HT1080 (cell line): ENCODE results near the gene AHNAK. TPM values are rescaled to one million over a fixed set of nuclear protein-coding genes. Genes with fewer than 3 reads are reported as not detected.
"Not testable (repeated sequence)": the region's sequence is repeated elsewhere in the genome, so short reads cannot be mapped to it uniquely, and the experiment has no call there.

Source experiments
- DNase-seq: peaks from one replicate; pipeline ENCODE4 v3.0.0-alpha.2; 2015; ENCODE audit warnings: low read depth
- total RNA-seq: library from RNA; depleted of rRNA; stranded (reverse); fragments of >200 nt; shearing (Covaris generic); gene quantifications from 2 replicates; pipeline ENCODE4 v1.2.3, GENCODE V29; 2014

Gene AHNAK
- total RNA-seq, 1 experiment from 2014 or later: 193 TPM

DNA sequence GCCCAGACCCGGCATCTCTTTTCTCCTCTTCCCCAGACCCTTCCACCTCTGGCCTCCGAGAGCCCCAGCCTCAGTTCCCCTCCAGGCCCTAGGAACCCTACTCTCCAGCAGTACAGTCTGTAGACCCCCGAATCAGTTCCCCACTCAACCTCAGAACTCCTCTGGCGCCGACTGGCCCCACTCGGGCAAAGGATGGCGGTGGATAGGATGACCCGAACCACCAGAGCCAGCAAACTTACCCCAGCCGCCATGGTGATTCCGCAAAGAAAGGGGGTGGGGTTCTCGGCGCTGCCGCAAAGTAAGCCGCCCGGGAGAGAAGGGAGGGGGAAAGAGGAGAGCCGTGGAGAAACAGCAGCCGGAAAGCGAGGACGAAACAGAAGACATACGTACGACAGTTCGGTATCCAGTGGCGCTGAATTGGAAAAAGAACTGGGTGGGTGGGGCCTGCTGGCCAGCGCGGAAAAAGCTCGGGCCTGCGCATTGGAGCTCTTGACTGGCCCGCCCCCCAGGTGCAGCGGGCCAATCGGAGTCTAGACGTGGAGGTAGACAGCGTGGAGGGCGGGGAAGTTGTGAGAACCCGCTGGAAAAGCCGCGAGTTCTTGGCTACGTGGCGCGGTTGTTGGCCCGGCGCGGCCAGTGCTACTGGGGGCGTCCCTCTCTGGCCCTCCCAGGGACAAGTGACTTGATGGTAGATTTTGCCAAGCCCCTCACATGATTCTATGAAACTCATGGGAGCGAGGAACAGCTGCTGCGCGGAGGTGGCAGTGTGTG lies 27.2 kb upstream of the AHNAK start, which contains the start of gene EEF1G:
Gene EEF1G (minus strand): TSS at position 300 of the 771 bp plus-strand sequence. CDS start 49 bp downstream, at position 251.
- DNase-seq: peak; percentile 100

DNA sequence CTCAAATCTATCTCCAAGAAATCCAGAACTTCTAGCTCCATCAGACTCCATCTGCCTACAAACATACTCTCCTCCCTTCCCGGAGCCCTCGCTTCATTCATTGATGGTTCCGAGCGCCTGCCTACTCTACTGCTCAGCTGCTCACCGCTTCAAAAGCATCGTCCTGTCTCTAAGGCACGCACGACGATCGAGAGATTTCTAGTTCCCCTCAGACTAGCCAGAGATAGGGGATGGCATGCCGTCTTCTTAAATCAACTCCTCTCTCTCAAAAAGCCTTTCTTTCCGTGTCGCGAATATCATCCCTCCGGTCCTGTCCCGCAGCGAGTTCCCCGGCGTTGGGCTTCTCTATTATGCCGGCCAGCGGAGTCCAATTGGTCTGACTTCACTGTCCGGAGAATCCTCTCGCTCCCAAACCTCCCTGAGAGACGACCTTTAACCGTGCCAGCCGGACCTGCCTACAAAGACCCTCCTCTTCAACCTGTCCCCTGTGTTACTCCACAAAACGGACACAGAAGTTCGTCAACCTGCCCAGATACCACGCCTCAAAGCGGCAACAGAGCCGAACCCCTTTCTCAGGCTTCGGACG lies 26.5 kb upstream of the AHNAK start:
- no peak for DNase-seq

DNA sequence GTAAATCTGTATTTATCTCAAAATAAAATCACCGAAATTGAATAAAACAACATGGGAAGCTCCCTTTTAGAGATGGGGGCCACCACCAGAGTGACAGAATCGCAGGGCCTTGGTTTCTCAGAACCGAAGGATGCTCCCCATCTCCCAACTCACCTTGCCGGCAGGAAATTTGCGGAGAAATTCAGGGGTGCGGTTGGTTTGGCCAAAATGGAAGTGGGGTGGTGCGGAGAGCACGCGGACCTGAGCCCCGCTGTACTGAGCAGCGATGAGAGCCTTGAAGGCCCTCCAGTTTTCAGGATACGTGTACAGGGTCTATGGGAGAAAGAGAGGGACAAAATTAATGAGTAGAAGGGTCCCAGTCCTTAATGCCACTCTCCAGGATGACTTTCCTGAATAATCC lies 25.8 kb upstream of the AHNAK start:
- DNase-seq: no peak

DNA sequence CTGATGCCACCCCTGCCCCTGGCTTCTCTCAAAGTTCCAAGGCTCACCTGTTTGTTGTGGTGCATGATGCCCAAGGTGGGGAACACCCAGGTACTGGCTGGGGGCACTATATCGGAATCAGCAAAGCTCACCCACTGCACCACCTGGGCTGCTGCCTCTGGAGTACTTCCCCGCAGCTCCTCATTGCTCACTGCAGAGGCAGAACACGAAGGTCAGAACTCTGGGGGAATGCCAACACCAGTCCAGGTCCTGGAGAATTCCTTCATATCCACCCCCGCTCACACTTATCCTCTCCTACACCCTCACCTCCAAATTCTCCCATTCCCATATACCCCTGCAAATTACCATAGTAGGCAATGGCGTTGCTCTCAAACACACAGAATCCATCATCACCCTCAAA lies 24.9 kb upstream of the AHNAK start:
- DNase-seq: not testable (repeated sequence)

DNA sequence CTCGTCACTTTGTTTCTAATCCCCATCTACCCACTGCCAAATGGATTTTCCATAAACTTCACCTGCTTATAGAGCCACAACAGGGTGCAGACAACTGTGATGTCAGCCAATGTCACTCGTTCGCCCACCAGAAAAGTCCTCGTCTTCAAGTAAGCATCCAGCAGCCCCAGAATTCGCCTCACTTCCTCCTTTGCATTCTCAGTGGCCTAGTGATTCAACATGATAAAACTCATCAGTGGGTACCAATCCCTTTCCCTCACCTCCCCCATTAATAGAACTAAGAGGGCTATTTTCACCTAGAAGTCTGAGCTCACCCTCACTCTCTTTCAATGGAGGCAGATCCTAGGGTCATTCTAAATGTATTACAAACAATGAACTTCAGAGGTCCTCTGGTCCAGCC lies 24.3 kb upstream of the AHNAK start:
- not testable (repeated sequence) for DNase-seq

DNA sequence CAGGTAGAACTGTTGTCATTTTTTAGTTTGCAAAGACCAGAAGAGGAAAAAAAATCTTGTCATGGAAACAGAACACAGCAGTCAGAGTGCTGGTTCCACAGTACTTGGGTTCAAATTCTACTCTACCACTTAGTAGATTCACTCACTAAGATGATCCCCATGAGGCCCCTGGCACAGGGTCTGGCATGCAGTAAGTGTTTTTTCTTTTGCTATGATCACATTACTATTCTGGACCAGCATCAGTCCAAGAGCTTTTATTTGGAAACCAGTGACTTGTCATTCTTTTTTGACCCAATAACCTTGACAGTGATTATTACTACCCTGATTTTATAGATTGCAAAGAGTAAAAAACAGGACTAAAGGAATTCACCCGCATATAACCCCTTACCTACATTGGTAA lies 23.0 kb upstream of the AHNAK start:
- no peak for DNase-seq

DNA sequence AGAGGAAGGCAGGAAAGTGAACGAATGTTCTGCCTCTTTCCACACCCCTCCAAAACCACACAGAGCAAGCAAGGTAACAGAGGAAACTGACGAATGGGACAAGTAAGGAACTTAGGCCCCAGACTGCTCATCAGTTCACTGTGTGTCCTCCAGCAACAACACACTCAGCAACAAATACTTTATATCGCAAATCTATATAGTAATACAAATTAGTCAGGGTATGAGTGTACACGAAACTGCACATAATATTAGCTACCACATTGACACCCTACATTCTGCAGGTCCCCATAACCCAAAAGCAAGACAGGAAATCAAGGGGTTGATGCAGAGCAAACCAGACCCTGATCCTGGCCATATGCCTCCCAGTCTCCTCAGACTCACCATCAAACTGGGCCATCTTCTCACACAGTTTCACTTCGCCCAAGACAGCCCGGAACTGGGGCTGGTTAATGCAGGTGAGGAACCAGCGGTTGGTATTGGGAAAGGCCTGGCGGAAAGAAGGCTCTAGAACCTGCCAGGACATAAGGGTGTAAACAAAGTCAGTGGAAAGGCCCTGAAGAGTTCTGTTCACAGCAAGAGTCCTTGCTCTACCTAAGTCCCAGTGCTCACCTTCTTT lies 20.5 kb upstream of the AHNAK start:
- DNase-seq: no peak

DNA sequence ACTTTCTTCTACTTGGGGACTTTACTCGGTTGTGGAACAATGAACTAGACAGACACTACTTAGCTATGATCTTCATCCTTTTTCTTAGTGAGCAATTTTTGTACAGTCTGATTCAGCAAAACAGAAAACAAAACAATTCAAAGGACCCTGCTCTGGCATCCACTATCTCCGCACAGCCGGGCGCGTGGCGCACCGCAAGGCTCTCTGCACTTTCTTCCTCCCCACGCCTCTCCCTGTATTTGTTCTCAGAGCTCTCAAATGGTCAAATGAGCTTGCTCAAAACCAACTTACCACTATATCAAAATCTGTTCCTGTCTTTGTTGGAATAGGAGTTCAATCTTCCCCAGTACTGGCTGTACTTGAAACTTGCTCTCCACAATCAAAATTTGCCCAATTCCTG lies 19.6 kb upstream of the AHNAK start:
- DNase-seq: no peak

DNA sequence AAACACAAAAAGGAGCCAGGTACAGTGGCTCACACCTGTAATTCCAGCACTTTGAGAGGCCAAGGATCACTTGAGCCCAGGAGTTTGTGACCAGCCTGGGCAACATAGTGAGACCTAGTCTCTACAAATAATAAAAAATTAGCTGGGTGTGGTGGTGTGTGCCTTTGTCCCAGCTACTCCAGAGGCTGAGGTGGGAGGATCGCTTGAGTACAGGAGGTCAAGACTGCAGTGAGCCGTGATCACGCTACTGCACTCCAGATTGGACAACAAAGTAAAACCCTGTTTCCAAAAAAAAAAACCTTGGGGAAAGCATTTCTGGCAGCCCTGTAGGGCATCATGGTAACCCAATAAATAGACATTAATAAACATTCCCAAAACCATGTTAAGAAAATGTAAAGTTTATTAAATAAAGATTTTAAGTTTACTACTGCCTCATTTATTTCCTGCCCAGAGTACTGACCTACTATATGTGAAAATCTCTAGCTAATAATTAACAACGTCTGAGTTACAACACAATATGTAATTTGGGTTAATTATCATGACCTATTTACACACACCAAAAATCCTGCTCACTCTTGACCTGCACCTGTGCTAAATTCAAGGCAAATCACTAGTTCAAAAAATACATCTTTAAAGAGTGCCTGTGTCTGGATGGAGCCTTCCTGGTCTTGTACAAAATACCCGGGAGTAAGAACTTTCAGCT lies 18.6 kb upstream of the AHNAK start:
- DNase-seq: no peak

DNA sequence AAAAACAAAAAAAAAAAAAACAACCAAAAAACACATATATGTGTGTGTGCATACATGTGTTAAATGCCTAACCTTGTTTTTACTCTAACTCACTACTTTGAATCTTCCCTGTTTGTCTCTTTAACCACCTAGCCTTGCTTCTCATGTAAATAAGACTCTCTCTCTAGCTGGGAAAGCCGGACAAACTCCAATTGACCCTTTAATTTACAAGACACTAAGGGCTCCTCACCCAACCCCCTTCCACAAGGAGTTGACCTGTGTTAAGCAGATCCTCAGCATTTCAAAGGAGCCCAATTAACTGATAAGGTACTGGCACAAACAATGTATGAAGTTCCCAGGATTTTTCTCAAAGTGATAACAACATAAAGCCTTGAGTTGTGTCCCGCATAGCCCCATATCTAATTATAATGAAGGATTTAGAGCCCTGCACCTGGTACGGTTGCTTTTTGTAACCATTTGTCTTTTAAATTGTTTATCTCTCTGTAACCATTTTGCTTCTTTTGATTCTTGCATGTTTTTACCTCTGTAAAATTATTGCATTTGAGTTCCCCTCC lies 15.1 kb upstream of the AHNAK start:
- not testable (repeated sequence) for DNase-seq

DNA sequence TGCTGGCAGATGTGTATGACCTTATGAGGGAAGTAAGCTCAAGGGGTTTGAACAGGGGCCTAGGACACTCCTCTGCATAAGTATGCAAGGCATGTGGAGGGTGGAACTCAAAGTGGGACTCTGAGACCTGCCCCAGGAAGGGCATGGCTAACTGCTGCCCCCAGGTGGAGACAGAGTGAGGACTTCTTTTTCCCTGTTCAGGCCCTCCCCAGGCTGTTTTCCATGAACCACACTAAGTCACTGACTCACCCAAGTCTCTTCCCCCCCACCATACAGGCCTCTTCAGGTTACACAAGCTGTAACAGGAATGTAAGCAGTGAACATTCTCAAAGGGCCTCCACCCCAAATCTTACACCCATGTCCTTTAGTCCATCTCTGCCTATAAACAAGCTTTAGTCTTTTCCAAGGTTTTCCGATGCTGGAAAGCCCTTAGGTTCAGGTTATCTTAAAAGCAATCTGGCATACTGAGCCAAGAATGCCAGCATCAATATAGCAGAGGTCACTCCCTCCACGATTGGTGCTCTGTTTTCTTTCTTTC lies 14.0 kb upstream of the AHNAK start:
- peak; percentile 98 for DNase-seq

DNA sequence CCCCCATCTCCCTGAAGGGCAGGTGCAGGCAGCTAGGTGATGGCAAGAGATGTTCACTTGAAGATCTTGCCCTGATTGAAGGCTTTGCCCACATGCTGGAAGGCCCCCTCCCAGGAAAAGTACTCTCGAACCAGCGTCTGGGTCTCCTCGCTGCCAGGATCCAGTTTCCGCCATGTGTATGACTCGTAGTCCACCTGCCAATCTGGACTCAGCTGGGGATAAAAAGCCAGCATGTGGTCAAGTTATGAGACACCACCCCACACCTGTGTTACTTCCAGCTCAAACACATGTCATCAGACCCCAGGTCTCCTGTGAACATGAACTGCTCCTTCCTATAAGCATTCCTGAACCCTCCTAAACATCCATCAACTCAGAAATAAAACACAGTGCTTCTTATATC lies 13.0 kb upstream of the AHNAK start:
- not testable (repeated sequence) for DNase-seq

DNA sequence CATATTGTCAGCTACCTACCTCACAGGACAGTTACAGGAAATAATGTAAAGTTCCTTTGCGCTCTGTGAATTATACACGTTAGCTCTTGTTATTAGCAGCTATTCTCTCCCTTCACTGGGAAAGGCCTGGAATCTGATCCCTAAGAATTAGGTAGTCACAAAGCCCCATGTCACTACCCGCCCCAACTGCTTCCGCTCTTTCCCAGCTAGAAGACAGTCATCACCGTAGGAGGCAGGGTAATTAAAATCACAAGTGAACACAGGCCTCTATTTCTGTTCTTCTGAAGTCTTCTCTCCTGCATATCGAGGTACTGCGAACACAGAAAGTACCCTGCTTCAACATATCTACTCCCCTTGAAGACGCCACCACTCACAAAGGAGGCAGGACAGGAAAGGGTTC lies 12.6 kb upstream of the AHNAK start:
- DNase-seq: no peak

DNA sequence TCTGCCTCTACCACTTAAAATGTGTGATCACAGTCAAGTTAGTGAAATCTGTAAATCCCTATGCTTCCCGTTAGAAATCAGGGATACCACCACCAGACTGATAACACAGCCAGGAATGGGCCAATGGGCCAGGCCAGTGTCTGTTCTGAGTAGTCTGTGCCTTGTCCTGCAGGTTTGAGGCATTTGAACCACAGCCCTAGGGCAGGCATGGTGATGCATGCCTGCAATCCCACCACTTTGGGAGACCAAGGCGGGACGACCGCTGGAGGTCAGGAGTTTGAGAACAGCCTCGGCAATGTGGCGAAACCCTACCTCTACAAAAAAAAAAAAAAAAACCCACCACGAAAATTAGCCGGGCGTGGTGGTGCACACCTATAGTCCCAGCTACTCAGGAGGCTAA lies 12.1 kb upstream of the AHNAK start:
- DNase-seq: no peak

DNA sequence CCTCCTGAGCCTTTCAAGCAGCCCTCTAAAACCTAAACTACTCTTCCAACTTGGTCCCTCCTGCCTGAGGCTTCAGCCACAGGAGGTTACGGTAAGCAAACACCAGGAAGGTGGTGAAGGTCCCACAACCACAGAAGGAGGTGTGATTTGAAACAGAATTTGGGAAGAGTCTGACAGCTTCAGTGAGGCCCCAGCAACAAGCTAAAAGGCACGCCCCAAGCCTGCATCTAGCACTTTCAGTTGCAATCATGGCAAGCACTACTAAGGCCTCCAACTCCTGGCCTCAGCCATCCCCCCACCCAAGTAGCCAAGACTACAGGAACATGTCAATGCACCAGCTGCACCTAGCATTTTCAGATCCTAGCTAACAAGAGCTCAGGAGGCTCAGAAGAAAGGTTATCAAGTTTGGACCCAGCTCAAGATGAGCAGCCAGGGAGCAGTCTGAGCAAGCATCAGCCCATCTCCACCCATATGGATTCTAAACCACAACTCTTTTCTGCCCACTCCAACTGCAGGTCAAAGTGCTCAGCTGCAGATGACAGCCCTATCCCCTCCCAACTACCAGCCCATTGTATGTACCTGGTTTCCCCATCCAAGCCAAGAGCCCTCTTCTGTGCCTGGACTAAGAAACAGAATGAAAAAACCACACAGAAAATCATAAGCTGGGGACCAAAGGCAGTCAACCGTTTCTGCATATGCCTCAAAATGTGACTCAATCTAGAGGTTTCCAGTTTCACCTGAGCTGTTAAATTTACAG lies 10.4 kb upstream of the AHNAK start:
- DNase-seq: no peak

DNA sequence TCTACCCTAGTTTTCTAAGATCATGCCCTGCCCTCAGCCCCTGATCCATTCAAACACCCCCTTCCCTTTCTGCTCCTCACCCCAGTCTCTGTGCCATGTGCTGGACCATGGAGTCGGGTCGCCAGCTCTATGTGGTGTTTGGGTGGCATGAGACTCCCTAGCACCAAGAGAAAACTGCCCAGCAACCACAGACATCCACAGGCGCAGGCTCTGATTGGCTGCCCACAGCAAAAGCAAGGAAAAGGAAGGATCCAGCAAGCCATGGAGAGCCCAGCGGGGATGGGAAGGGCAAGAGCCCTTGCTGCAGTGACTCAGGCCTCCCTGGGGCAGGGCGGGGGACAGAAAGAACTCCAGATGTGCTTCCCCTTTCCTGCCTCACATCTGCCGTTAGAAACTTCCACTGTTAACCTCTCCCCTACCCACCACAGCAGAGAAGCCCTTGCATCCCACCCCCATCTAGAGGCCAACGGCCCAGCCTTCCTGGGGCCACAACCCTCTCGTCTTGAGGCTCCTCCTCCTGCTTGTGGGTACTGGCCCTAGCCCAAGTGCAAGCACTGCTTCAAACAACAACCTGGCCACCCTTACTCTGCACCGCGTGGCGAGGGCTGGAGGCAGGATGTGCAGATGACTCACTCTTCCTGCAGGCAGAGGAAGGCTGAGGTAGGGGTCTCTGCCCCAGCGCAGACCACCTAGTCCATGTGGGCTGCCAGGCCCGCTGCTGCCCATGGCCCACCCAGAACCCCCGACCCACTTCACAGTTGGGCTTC lies 9.7 kb upstream of the AHNAK start:
- peak; percentile 99 for DNase-seq

DNA sequence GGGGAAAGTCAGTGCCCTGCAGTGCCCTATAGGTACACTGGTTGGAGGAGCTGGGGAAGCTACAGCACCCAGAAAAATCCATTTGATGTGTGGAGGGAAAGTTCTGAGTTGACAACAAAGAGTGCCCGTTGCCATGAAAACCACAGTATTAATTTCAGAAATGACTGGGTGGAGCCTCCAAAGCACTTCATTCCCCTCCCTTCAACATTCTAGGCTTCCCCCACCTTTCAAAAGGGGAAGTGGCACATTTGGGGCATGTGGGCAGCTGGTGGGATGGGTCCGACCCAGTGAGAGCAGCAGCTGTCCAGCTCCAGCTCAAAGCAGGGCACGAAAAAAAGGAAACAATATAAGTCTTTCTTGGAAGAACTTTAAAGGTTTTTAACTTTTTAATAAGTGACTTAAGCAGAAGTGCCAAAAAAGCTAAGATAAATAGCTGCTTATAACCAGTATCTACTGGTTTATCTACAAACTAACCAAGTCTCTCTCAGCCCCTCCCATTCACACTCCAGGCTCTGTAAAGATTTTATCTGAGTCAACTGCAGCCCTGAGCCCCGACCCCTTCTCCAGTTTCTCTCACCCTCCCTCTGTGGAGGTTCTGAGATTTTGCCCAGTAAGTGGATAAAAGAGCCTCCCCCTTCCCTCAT lies 9.0 kb upstream of the AHNAK start:
- no peak for DNase-seq

DNA sequence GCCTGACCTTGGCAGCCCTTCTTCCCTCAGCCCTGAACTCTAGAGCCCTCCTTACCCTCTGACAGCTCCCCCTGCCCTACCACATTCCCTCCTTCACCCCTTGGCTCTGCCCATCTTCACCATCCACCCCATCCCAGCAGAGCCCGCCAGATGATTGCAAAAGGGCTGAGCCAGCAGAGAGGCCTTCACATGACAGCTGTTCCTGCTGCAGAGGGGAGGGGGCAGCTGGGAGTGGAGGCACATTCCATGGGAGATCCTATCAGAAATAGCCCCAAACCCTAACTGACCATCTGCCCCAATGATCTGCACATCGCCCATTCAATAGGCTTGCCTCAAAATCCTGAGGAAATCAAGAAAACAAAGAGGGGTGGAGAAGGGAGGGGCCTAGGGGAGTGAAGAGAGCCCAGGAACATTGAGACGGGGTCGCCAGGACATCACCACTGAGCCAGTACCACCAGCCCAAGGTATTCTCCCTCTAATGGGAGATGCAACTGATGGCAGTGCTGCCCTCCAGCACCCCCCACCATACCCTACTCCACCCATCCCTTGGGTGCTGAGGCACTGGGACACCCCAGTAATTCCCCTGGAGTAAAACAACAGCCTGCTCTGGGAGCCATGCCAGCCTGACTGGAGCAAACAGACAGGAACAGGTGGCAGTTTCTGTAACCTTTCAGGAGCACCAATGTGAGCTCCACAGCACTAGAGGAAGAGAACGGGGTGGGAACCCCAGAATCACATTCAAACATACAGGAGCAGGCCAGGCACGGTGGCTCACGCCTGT lies 8.0 kb upstream of the AHNAK start:
- DNase-seq: no peak
